MM.1S (cell line): ENCODE measurements around the gene AK6.

Experiments used
- DNase-seq: peaks from one replicate; pipeline ENCODE4 v3.0.0-alpha.2; 2015
- H2AFZ ChIP-seq: fragments of 300-600 bp; sonication (generic); 2 replicates; pipeline ENCODE4 v1.6.0; 2016; ENCODE audit warnings: antibody characterized with exemption, low read length
- H3F3A ChIP-seq: fragments of 300-600 bp; sonication (generic); 2 replicates; pipeline ENCODE4 v1.6.1; 2016; ENCODE audit warnings: mild to moderate bottlenecking, antibody characterized with exemption, low read length, moderate library complexity, mixed read lengths; ENCODE audit not compliant: insufficient read depth
- H3K27ac ChIP-seq: fragments of 300-600 bp; sonication (generic); 2 replicates; pipeline ENCODE4 v1.5.1; 2016; ENCODE audit warnings: mild to moderate bottlenecking, low read length
- H3K27me3 ChIP-seq: fragments of 300-600 bp; sonication (generic); replicated peaks from 2 replicates; pipeline ENCODE4 v1.6.0; 2016; ENCODE audit warnings: low read length; ENCODE audit not compliant: insufficient read depth
- H3K36me3 ChIP-seq: fragments of 300-600 bp; sonication (generic); replicated peaks from 2 replicates; pipeline ENCODE4 v1.6.1; 2016; ENCODE audit warnings: mild to moderate bottlenecking, low read length, mixed read lengths; ENCODE audit not compliant: insufficient read depth
- H3K4me1 ChIP-seq: fragments of 300-600 bp; sonication (generic); 2 replicates; pipeline ENCODE4 v1.6.1; 2016; ENCODE audit warnings: low read length, mixed read lengths
- H3K4me2 ChIP-seq: fragments of 300-600 bp; sonication (generic); 2 replicates; pipeline ENCODE4 v1.6.0; 2016; ENCODE audit warnings: low read depth, low read length
- H3K4me3 ChIP-seq: fragments of 300-600 bp; sonication (generic); 2 replicates; pipeline ENCODE4 v1.5.1; 2016; ENCODE audit warnings: low read length, mixed read lengths
- H3K79me2 ChIP-seq: fragments of 300-600 bp; sonication (generic); 2 replicates; pipeline ENCODE4 v1.6.1; 2016; ENCODE audit warnings: mixed run types, low read length, mixed read lengths
- H3K9ac ChIP-seq: fragments of 300-600 bp; sonication (generic); 2 replicates; pipeline ENCODE4 v1.6.1; 2016; ENCODE audit warnings: low read length, mixed read lengths
- H3K9me2 ChIP-seq: fragments of 300-600 bp; sonication (generic); replicated peaks from 2 replicates; pipeline ENCODE4 v1.6.1; 2016; ENCODE audit warnings: mild to moderate bottlenecking, low read length, mixed read lengths; ENCODE audit not compliant: insufficient read depth
- H3K9me3 ChIP-seq: fragments of 300-600 bp; sonication (generic); replicated peaks from 2 replicates; pipeline ENCODE4 v1.6.1; 2016; ENCODE audit warnings: mild to moderate bottlenecking, low read length, mixed read lengths; ENCODE audit not compliant: insufficient read depth
- H4K20me1 ChIP-seq: fragments of 300-600 bp; sonication (generic); 2 replicates; pipeline ENCODE4 v1.6.1; 2016; ENCODE audit warnings: mild to moderate bottlenecking, low read length, moderate library complexity, mixed read lengths; ENCODE audit not compliant: insufficient read depth
- CTCF ChIP-seq: fragments of 300-600 bp; sonication (generic); IDR thresholded peaks from 2 replicates; pipeline ENCODE4 v1.5.1; 2016; ENCODE audit warnings: antibody characterized with exemption, low read length, mixed read lengths
- EZH2 ChIP-seq: fragments of 300-600 bp; sonication (generic); optimal IDR thresholded peaks from 2 replicates; pipeline ENCODE3; 2017; ENCODE audit warnings: low read depth, mild to moderate bottlenecking, antibody characterized with exemption, low read length, mixed read lengths
- EZH2phosphoT487 ChIP-seq: fragments of 300-600 bp; sonication (generic); IDR thresholded peaks from 2 replicates; pipeline ENCODE4 v1.6.1; 2018; ENCODE audit warnings: antibody characterized with exemption, low read length

The AK6 gene

GRCh38 chr5:69315972-69316371, 53.3 kb downstream of the AK6 start:
- TF ChIP-seq EZH2 (no peak), EZH2phosphoT487 (no peak), CTCF (no peak)
- H3K9me3 ChIP-seq = no peaks in the 10 kb centered on the region
- H3K4me2 ChIP-seq = no peak overlapping the region
- no peaks in the 10 kb centered on the region for H3K9me2 ChIP-seq
- no peak overlapping the region for H3K9ac ChIP-seq
- H3K36me3 ChIP-seq = no peaks in the 10 kb centered on the region
- no peaks in the 10 kb centered on the region for H3K4me1 ChIP-seq
- H3K27me3 ChIP-seq = no peaks in the 10 kb centered on the region
- no peak overlapping the region for H3K27ac ChIP-seq
- H3K4me3 ChIP-seq = no peak overlapping the region
- H3K79me2 ChIP-seq = no peaks in the 10 kb centered on the region
- no peak overlapping the region for H2AFZ ChIP-seq
- no peaks in the 10 kb centered on the region for H3F3A ChIP-seq
- H4K20me1 ChIP-seq = no peaks in the 10 kb centered on the region
- no peak for DNase-seq

DNA sequence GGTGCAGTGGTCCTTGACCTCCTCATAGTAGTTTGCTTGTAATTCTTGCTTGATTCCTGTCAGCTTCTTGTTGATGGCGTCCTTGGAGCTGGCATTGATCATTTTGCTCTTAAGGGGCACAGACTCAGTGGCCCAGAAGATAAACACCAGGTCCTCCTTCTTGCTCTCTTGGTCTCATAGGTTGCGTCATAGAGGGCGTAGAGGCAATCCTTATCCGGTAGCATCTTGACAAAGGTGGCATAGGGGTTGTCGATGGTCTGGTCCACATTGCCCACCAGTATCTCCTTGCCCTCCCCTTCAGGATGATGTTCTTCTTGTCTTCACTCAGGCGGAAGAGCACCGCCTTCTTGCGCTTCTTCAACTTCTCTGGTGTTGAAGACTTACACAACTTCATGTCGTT, 55.9 kb downstream of the AK6 start:
- no peak for TF ChIP-seq EZH2
- no peaks in the 10 kb centered on the region for H3K36me3 ChIP-seq
- no peak overlapping the region for H2AFZ ChIP-seq
- DNase-seq = no peak
- no peaks in the 10 kb centered on the region for H3K27me3 ChIP-seq
- no peak overlapping the region for H3K4me2 ChIP-seq
- H3K4me3 ChIP-seq = no peak overlapping the region
- no peaks in the 10 kb centered on the region for H4K20me1 ChIP-seq
- no peaks in the 10 kb centered on the region for H3K4me1 ChIP-seq
- no peak overlapping the region for H3K9ac ChIP-seq
- no peaks in the 10 kb centered on the region for H3K9me3 ChIP-seq
- no peaks in the 10 kb centered on the region for H3F3A ChIP-seq
- no peak overlapping the region for H3K27ac ChIP-seq
- H3K9me2 ChIP-seq = no peaks in the 10 kb centered on the region
- H3K79me2 ChIP-seq = no peaks in the 10 kb centered on the region

DNA sequence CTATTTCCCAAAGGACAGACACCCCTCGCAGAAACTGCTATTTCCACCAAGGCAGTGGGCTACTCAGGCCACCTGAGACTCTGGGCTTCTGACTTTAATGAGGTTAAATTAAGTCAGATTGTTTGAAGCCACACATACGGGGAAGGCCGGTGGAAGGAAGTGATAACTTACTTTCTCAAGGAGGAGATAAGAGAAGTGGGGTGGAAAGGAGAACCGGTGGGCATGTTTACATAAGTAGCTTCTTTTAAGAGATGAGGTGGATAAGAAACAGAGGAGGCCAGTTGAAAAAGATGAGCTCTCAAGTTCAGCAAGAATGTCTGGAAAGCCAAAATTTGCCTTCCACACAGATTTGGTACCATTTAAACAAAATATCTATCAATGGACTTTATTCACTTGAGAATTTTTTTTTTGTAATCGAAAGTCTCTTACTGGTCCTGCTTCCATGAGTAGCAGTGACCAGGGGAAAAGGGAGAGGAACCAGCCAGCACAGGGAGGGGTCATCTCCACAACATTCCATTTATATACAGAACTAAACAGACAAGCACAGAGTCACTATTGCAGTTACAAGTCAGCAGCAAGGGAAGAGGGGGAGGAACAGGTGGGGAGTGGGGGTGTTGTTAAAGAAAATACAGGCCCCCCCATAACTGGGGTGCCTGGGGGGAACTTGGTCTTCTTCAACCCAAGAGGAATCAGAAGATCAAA, 56.7 kb downstream of the AK6 start:
- H4K20me1 ChIP-seq = no peaks in the 10 kb centered on the region
- no peak for DNase-seq
- H3K27ac ChIP-seq = no peak overlapping the region

More for the DNA sequence above, 56.7 kb downstream of the AK6 start:
- H3K36me3 ChIP-seq = no peaks in the 10 kb centered on the region
- TF ChIP-seq EZH2phosphoT487 (no peak), CTCF (no peak), EZH2 (no peak)
- no peaks in the 10 kb centered on the region for H3F3A ChIP-seq
- H3K79me2 ChIP-seq = no peaks in the 10 kb centered on the region
- no peak overlapping the region for H2AFZ ChIP-seq
- H3K4me2 ChIP-seq = no peak overlapping the region
- H3K4me3 ChIP-seq = no peak overlapping the region
- no peaks in the 10 kb centered on the region for H3K9me3 ChIP-seq
- H3K27me3 ChIP-seq = no peaks in the 10 kb centered on the region
- H3K4me1 ChIP-seq = no peaks in the 10 kb centered on the region
- H3K9ac ChIP-seq = no peak overlapping the region
- no peaks in the 10 kb centered on the region for H3K9me2 ChIP-seq
